SK-N-SH treated with all-trans-retinoic acid at 6 μM for 48 hours (cell line): ENCODE results near the gene OR2T6.
"Not testable (repeated sequence)": the region's sequence is repeated elsewhere in the genome, so short reads cannot be mapped to it uniquely, and the experiment has no call there.

Experiments used
- ARNTL ChIP-seq: fragments of 450-650 bp; formaldehyde crosslinking; IDR thresholded peaks from 2 replicates; pipeline ENCODE4 v1.5.0; 2020; ENCODE audit warnings: low read depth, mild to moderate bottlenecking, moderate library complexity, borderline replicate concordance
- ZNF565 ChIP-seq: fragments of 450-650 bp; formaldehyde crosslinking; conservative IDR thresholded peaks from 2 replicates; pipeline ENCODE4 v1.5.0; 2020; ENCODE audit warnings: low read depth, mild to moderate bottlenecking, moderate library complexity
- TF ChIP-seq, protein P1 (sequence below): fragments of 250-450 bp; sonication (Bioruptor Pico); IDR thresholded peaks from 2 replicates; pipeline ENCODE4 v1.8.0; 2020; ENCODE audit warnings: mild to moderate bottlenecking, moderate library complexity, borderline replicate concordance

DNA sequence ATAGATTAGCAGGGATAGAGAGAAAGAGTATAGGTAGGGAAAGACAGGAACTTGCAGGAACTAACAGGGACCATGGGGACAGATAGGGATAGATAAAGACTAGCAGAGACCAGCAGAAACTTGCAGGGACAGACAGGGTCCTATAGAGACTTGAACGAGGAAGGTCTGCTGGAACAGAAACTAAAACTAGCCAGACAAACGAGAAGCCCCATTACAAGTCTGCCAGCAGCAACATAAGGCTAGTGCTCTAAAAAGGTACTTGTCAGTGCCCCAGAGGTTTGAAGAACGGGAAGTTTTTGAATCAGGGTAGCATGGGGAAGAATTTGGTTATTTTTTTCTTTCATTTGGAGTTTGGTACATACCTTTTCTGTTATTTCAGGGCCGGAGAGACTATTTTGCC is 56.7 kb downstream of the OR2T6 start:
- TF ChIP-seq, protein P1, sequence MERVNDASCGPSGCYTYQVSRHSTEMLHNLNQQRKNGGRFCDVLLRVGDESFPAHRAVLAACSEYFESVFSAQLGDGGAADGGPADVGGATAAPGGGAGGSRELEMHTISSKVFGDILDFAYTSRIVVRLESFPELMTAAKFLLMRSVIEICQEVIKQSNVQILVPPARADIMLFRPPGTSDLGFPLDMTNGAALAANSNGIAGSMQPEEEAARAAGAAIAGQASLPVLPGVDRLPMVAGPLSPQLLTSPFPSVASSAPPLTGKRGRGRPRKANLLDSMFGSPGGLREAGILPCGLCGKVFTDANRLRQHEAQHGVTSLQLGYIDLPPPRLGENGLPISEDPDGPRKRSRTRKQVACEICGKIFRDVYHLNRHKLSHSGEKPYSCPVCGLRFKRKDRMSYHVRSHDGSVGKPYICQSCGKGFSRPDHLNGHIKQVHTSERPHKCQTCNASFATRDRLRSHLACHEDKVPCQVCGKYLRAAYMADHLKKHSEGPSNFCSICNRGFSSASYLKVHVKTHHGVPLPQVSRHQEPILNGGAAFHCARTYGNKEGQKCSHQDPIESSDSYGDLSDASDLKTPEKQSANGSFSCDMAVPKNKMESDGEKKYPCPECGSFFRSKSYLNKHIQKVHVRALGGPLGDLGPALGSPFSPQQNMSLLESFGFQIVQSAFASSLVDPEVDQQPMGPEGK: not testable (repeated sequence)
- not testable (repeated sequence) for TF ChIP-seq ARNTL (CRISPR knock-in tag); ZNF565
